Right lobe of liver (tissue), 6 donors: Measurements from ENCODE around the gene LYPD6B. TPM values are rescaled to one million over a fixed set of nuclear protein-coding genes. Genes with fewer than 3 reads are reported as not detected.

Experiments used
- ATAC-seq, 4 donors: fragments of 200-7000 bp; cut with Tn5 transposase; one replicate each; pipeline ENCODE4 v1.9.1; 2020; ENCODE audit warnings: mild to moderate bottlenecking in 4 of 4, moderate library complexity in 4 of 4
- DNase-seq, 3 donors: peaks; one replicate each; pipeline ENCODE4 v3.0.0-alpha.2; 2020
- H3K27ac ChIP-seq, 3 donors: fragments of 200-600 bp; one replicate each; pipeline ENCODE4 v1.8.0; 2022
- H3K27me3 ChIP-seq, 2 donors: fragments of 200-600 bp; one replicate each; pipeline ENCODE4 v1.8.0; 2022
- H3K36me3 ChIP-seq, 4 donors: fragments of 200-600 bp; sonication (generic) in 1 of 4; one replicate each; pipeline versions ENCODE4 v1.5.1 to v1.8.0; 2017 to 2022; ENCODE audit warnings: control low read depth in 1 of 4
- H3K4me1 ChIP-seq, 4 donors: fragments of 200-600 bp; sonication (generic) in 1 of 4; one replicate each; pipeline versions ENCODE4 v1.5.1 to v1.8.0; 2017 to 2022; ENCODE audit warnings: control low read depth in 1 of 4
- H3K4me3 ChIP-seq, 3 donors: fragments of 200-600 bp; one replicate each; pipeline ENCODE4 v1.8.0; 2022
- H3K9me3 ChIP-seq, 4 donors: fragments of 200-600 bp; sonication (generic) in 1 of 4; one replicate each; pipeline versions ENCODE4 v1.5.1 to v1.8.0; 2017 to 2022; ENCODE audit warnings: control low read depth in 1 of 4
- CTCF ChIP-seq, 4 donors: fragments of 200-600 bp in 3 of 4; fragments of 450-650 bp in 1 of 4; IDR thresholded peaks; one replicate each; pipeline versions ENCODE4 v1.5.1 to v1.8.0; 2016 to 2022; ENCODE audit warnings: antibody characterized with exemption in 4 of 4, mild to moderate bottlenecking in 2 of 4
- POLR2A ChIP-seq: fragments of 450-650 bp; IDR thresholded peaks from one replicate; pipeline ENCODE4 v1.6.1; 2017; ENCODE audit warnings: antibody characterized with exemption, mild to moderate bottlenecking
- WGBS: methylation state at CpG from one replicate; pipeline ENCODE4 v1.1.6; 2018; ENCODE audit warnings: low coverage, low lambda C conversion rate; ENCODE audit not compliant: insufficient coverage; ENCODE audit errors: missing lambda C conversion rate; 5-methylcytosine and 5-hydroxymethylcytosine counted together
- intact Hi-C, 2 donors: fragments of 100-400 bp; cut with DNase I; formaldehyde crosslinking; loops; one replicate each; pipeline versions ENCODE4 v1.11.2 to v1.14.1; 2022
- total RNA-seq, 6 experiments: library from RNA; depleted of rRNA in 2 of 6; stranded (reverse); fragments of >200 nt in 2 of 6; fragmentation: NEBNext Ultra II Directional in 3 of 6; extraction: Animal tissue kit (Norgen Biotek cat#: 25700) in 3 of 6; gene quantifications; one replicate each; pipeline versions ENCODE4 v1.1.0 to v1.2.4, GENCODE V29; 2016 to 2023
- donor health status: DM: no; HTN: yes; CAD: no.
- donor health status: DM: no; HTN: no; CAD: no.
- donor health status: DM: no; HTN: no; CAD: no.
- donor health status: DM: no; HTN: yes; CAD: no.
- donor health status: DM: no; HTN: yes; CAD: no.

Gene LYPD6B
- total RNA-seq, 6 experiments from 2014 or later, result 0.30 to 0.31 TPM; not detected in 4

- DNase-seq, result no peak
These were observed 17.3 kb downstream of the LYPD6B start for GRCh38 chr2:149055751-149056150.

GRCh38 chr2:149056541-149057255, 18.2 kb downstream of the LYPD6B start:
- Histone ChIP-seq H3K9me3 (no peaks in the 10 kb centered on the region), H3K4me3 (no peak overlapping the region), H3K27ac (no peak overlapping the region), H3K36me3 (no peaks in the 10 kb centered on the region), H3K27me3 (no peaks in the 10 kb centered on the region), H3K4me1 (no peaks in the 10 kb centered on the region)
- intact Hi-C loops, result no loop called here
- TF ChIP-seq CTCF (IDR thresholded peaks at IDR 0.05) (no peak), POLR2A (no peak)
- 55% methylated on average over 4 of the region's 6 CpGs for WGBS
- no peak for ATAC-seq
- DNase-seq, result no peak

More at GRCh38 chr2:149055751-149056150, 17.3 kb downstream of the LYPD6B start:
- 25% methylated on average over 1 of the region's 1 CpG for WGBS
- no peaks in the 10 kb centered on the region for H3K4me1 ChIP-seq
- H3K27ac ChIP-seq, result no peak overlapping the region
- no peak overlapping the region for H3K4me3 ChIP-seq
- no peaks in the 10 kb centered on the region for H3K27me3 ChIP-seq
- TF ChIP-seq CTCF (IDR thresholded peaks at IDR 0.05) (no peak), POLR2A (no peak)
- ATAC-seq, result no peak
- intact Hi-C loops, result no loop called here
- H3K36me3 ChIP-seq, result no peaks in the 10 kb centered on the region
- H3K9me3 ChIP-seq, result no peaks in the 10 kb centered on the region

GRCh38 chr2:149057401-149057800, 18.9 kb downstream of the LYPD6B start:
- Histone ChIP-seq H3K9me3 (no peaks in the 10 kb centered on the region), H3K4me3 (no peak overlapping the region), H3K4me1 (no peaks in the 10 kb centered on the region), H3K27me3 (no peaks in the 10 kb centered on the region), H3K27ac (no peak overlapping the region), H3K36me3 (no peaks in the 10 kb centered on the region)
- DNase-seq (no peak), ATAC-seq (no peak)
- TF ChIP-seq CTCF (IDR thresholded peaks at IDR 0.05) (no peak), POLR2A (no peak)
- WGBS, result 33% methylated on average over 5 of the region's 5 CpGs
- intact Hi-C loops, result no loop called here

- H3K4me1 ChIP-seq, result no peaks in the 10 kb centered on the region
- no peaks in the 10 kb centered on the region for H3K36me3 ChIP-seq
- H3K27me3 ChIP-seq, result no peaks in the 10 kb centered on the region
- WGBS, result 82% methylated on average over 3 of the region's 5 CpGs
- H3K4me3 ChIP-seq, result no peak overlapping the region
- TF ChIP-seq POLR2A (no peak), CTCF (IDR thresholded peaks at IDR 0.05) (no peak)
- intact Hi-C loops, result no loop called here
- no peak overlapping the region for H3K27ac ChIP-seq
- ATAC-seq (no peak), DNase-seq (no peak)
- H3K9me3 ChIP-seq, result no peaks in the 10 kb centered on the region
These were observed 20.4 kb downstream of the LYPD6B start for GRCh38 chr2:149058936-149059335.
